HFF-Myc (cell line): ENCODE data around the gene BACH2.
A peak's percentile ranks its signal among the peaks of the same experiment; 100 is the strongest.
"Not testable (repeated sequence)": the region's sequence is repeated elsewhere in the genome, so short reads cannot be mapped to it uniquely, and the experiment has no call there.

ENCODE experiments used
- DNase-seq: peaks from one replicate; pipeline ENCODE4 v3.0.0-alpha.2; 2011; ENCODE audit warnings: low read depth; ENCODE audit errors: extremely low read depth
- H3K4me3 ChIP-seq: replicated peaks from 2 replicates; pipeline ENCODE4 v1.5.1; 2011; ENCODE audit warnings: low read depth, mild to moderate bottlenecking, control low read depth, low read length
- TF ChIP-seq, protein P1 (sequence below): IDR thresholded peaks from 2 replicates; pipeline ENCODE4 v1.5.1; 2012; ENCODE audit warnings: mild to moderate bottlenecking, low read depth, low read length, control low read depth; ENCODE audit errors: missing control alignments

BACH2 gene

GRCh38 chr6:90284236-90285041 is 12.2 kb downstream of the BACH2 start:
- peak overlapping the region; percentile 22 for H3K4me3 ChIP-seq
- DNase-seq: peak; percentile 79
- TF ChIP-seq, protein P1, sequence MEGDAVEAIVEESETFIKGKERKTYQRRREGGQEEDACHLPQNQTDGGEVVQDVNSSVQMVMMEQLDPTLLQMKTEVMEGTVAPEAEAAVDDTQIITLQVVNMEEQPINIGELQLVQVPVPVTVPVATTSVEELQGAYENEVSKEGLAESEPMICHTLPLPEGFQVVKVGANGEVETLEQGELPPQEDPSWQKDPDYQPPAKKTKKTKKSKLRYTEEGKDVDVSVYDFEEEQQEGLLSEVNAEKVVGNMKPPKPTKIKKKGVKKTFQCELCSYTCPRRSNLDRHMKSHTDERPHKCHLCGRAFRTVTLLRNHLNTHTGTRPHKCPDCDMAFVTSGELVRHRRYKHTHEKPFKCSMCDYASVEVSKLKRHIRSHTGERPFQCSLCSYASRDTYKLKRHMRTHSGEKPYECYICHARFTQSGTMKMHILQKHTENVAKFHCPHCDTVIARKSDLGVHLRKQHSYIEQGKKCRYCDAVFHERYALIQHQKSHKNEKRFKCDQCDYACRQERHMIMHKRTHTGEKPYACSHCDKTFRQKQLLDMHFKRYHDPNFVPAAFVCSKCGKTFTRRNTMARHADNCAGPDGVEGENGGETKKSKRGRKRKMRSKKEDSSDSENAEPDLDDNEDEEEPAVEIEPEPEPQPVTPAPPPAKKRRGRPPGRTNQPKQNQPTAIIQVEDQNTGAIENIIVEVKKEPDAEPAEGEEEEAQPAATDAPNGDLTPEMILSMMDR: no peak

GRCh38 chr6:90282265-90282664 is 14.4 kb downstream of the BACH2 start:
- DNase-seq, H3K4me3 ChIP-seq: not testable (repeated sequence)

GRCh38 chr6:90278129-90278528 is 18.5 kb downstream of the BACH2 start:
- no peak for DNase-seq
- TF ChIP-seq, protein P1: no peak
- H3K4me3 ChIP-seq: no peak overlapping the region

DNA sequence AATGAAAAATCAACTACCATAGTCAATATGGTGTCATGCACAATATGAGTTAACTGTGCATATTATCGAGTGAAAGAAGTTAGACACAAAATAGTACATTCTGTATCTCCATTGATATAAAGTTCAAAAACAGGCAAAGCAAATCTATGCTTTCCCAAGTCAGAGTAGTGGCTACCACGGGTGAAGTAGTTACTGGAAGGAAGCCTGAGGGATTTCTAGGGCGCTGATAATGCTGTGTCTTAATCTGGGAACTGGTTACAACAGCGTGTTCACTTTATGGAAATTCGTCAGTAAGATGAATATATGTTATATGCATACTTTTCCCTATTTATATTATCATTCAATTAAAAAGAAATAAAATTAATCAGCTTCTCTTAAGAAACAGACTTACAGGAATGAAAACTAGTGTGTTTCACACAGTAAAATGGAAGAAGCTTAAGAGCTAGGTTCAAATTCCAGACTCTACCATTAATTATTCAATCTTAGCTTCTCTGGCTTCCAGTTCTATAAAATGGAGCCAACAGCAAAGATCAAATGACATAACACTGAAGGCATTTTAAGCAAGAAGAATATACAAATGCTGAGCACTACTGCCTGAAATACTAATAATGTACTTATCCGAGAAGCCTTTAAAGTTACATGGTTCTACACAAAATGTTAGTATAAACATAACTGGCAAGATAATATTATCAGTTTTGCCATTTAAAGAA is 19.2 kb downstream of the BACH2 start:
- TF ChIP-seq, protein P1: no peak
- DNase-seq: no peak
- H3K4me3 ChIP-seq: no peak overlapping the region

GRCh38 chr6:90274451-90275030 is 22.1 kb downstream of the BACH2 start:
- H3K4me3 ChIP-seq: no peak overlapping the region
- TF ChIP-seq, protein P1: no peak
- DNase-seq: no peak

GRCh38 chr6:90273863-90274262 is 22.8 kb downstream of the BACH2 start:
- no peak overlapping the region for H3K4me3 ChIP-seq
- TF ChIP-seq, protein P1: no peak
- DNase-seq: no peak

GRCh38 chr6:90272895-90273294 is 23.7 kb downstream of the BACH2 start:
- no peak for DNase-seq
- TF ChIP-seq, protein P1: no peak
- no peak overlapping the region for H3K4me3 ChIP-seq
